Non-pigmented ciliary epithelial cell (primary cell): ENCODE measurements around the gene PVR.
"Not testable (repeated sequence)": the region's sequence is repeated elsewhere in the genome, so short reads cannot be mapped to it uniquely, and the experiment has no call there.

Experiments used
- DNase-seq: peaks from one replicate; pipeline ENCODE4 v3.0.0-alpha.2; 2010; ENCODE audit warnings: low read depth

PVR gene, protein sequence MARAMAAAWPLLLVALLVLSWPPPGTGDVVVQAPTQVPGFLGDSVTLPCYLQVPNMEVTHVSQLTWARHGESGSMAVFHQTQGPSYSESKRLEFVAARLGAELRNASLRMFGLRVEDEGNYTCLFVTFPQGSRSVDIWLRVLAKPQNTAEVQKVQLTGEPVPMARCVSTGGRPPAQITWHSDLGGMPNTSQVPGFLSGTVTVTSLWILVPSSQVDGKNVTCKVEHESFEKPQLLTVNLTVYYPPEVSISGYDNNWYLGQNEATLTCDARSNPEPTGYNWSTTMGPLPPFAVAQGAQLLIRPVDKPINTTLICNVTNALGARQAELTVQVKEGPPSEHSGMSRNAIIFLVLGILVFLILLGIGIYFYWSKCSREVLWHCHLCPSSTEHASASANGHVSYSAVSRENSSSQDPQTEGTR

DNA sequence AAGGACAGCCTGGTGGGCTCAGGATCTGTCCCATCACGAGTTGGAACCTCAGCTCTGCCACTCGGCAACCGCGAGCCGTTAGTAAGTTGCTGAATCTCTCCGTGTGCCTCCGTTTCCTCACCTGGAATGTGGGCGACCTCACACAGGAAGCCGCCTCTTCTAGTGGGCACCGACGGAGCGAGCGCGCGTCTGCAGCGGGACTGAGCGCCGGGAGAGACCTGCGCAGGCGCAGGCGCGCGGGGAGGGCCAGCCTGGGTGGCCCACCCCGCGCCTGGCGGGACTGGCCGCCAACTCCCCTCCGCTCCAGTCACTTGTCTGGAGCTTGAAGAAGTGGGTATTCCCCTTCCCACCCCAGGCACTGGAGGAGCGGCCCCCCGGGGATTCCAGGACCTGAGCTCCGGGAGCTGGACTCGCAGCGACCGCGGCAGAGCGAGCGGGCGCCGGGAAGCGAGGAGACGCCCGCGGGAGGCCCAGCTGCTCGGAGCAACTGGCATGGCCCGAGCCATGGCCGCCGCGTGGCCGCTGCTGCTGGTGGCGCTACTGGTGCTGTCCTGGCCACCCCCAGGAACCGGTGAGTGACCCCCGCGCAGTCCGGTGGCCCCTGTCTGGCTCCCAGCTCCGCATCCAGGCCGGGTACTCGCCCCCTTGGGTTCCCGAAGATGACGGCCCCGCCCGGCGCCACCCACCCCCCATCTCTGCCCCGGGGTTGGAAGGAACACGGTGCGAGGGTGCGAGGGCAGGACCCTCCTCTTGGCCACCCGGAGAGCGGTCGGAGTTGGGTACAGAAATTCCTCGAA lies at the start of gene PVR:
PVR (plus strand) TSS at position 306 of the 797 bp plus-strand sequence; CDS start at position 493, 187 bp downstream.
- DNase-seq, result no peak

GRCh38 chr19:44596428-44597130 lies 47.1 kb upstream of the PVR start:
- DNase-seq, result no peak

DNA sequence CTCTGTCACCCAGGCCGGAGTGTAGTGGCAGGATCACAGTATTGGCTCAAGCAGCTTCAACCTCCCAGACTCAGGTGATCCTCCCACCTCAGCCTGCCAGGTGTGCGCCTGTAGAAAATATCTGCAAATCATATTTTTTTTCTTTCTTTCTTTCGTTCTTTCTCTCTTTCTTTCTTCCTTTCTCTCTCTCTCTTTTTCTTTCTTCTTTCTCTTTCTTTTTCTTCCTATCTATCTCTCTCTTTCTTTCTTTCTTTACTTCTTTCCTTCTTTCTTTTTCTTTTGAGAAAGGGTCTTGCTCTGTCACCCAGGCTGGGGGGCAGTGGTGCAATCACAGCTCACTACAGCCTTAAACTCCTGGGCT lies 46.6 kb upstream of the PVR start:
- DNase-seq, result no peak

GRCh38 chr19:44598355-44598754 lies 45.4 kb upstream of the PVR start:
- DNase-seq, result no peak

DNA sequence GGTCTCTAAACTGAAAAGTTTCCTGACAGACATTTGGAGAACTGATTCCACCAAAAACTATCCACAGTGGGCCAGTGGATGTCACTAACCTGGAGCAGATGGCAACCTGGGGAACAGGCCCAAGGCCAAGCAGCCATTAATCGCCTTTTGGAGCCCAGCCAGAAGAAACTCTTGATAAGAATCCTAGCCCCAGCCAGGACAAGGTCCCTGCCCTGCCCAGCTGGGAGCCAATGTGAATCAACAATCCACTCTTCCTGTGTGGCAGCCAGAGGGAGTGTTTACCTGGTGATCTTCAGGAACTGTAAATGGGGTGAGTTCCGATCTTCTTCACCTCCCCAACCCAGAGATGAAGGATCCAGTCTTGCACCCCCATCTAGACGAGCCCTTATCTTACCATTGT lies 44.8 kb upstream of the PVR start:
- no peak for DNase-seq

- DNase-seq, result no peak
Measured at GRCh38 chr19:44600466-44600865, 43.2 kb upstream of the PVR start.

DNA sequence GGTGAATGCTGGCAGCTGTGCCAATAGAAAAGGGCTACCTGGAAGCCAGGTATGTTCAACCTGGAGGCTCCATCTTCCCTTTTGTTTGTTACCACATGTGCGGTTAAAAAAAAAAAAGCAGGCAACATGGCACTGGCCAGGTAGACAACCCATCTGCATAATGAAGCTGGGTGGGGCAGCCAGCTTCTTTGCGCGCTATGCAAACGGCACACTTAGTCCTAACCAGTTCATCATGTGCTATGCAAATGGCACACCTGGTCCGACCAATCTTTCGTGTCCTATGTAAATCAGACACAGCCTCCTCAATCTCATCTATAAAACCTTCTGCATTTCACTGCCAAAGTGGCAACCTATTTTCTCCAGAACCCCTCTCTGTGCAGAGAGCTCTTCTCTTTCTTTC lies 41.6 kb upstream of the PVR start:
- no peak for DNase-seq

GRCh38 chr19:44603201-44603945 lies 40.3 kb upstream of the PVR start:
- DNase-seq, result peak; percentile 82

DNA sequence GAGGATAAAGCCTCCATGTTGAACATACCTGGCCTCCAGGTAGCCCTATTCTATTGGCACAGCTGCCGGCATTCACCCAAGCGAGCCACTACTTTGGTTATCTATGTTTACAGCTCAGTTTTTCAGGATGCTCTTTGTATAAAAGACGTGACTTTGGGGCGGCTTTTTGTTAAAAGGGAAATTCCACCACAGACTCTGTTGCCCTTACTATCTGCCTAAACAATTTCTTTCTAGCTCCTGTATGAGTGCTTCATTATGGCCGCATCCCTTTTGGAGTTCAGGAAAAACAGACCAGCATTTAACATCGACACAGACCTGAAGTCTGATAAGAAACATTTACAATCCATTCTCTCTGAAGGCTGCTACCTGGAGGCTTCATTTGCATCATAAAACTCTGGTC lies 39.5 kb upstream of the PVR start:
- DNase-seq, result no peak

GRCh38 chr19:44605547-44605946 lies 38.2 kb upstream of the PVR start:
- DNase-seq, result no peak

DNA sequence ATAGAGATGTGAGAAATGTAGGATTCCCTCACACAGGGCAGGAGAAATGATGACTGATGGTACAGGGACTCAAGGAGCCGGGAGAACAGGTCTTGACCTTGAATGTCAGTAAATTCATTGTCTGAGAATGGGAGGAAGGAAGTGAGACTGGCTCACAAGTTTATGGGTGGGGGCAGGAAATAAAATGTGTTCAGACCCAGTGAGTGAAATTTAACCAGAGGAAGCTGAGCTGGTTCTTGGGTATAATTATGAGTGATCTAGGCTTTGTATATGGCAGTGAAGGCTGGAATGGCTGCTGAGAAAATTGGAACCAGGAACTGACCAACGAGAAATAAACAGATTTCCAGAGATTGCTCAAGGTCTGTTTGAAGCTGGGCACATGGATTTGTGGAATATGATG lies 36.7 kb upstream of the PVR start:
- DNase-seq, result no peak

DNA sequence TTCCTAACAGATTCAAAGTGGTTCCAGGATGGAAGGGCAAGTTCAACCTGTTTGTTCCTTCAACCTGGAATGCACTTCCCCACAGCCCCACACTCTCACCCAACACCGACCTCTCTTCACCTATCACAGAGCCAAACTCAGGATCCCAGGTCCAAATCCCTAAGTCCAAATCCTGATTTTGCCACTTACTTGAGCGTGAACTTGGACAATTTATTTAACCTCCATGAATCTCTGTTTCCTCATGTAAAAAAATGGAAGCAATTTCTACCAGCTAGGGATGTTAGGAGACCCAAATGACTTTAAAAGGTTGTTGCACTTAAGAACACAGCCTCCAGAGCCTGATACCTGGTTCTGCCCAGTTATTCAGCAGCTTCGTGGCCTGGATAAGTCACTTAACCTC lies 35.8 kb upstream of the PVR start:
- DNase-seq, result no peak

DNA sequence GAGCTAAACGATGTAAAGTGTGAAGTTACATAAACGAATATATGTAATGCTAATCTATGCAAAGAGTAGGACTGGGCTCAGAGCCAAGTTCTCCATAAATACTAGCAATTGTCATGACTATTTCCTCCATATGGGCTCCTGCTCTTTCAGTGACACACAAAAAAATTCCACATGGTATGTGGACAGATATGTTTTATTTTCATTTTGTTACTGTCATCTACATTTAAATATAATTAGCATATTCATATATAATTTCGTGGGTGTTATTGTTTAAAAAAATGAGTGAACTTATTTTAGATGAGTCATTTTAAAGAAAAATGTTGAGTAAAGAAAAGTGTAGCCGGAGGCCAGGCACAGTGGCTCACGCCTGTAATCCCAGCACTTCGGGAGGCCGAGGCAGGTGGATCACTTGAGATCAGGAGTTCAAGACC lies 35.3 kb upstream of the PVR start:
- DNase-seq, result no peak

DNA sequence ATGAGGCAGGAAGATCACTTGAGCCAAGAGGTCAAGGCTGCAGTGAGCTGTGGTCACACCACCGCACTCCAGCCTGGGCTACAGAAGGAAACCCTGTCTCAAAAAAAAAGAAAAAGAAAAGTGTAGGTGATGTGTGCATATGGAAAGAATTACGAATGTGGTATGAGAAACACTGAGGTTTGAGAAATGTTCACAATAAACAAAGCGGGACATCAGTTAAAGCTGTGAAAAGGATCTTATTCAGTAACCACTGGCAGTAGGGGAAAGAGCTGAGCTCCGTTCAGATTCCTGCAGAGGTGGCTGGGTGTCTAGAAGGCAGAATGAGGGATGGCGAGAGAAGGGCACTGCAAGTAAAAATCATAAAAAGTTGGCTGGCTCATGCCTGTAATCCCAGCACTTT lies 34.5 kb upstream of the PVR start:
- DNase-seq, result no peak

DNA sequence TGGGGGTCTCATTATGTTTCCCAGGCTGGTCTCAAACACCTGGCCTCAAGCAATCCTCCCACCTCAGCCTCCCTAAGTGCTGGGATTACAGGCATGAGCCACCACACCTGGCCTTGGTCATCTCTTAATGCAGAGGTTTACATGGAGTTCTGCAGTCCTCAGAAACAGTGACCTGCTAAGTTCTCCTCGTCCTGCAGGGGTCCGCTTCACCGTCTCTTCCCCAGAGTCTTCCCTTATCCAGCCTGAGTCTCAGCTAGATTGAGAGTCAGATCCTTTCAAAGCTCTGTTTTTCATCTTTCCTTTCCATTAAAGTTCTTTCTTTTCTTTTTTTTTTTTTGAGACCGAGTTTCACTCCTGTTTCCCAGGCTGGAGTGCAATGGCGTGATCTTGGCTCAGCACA lies 33.2 kb upstream of the PVR start:
- DNase-seq, result not testable (repeated sequence)

DNA sequence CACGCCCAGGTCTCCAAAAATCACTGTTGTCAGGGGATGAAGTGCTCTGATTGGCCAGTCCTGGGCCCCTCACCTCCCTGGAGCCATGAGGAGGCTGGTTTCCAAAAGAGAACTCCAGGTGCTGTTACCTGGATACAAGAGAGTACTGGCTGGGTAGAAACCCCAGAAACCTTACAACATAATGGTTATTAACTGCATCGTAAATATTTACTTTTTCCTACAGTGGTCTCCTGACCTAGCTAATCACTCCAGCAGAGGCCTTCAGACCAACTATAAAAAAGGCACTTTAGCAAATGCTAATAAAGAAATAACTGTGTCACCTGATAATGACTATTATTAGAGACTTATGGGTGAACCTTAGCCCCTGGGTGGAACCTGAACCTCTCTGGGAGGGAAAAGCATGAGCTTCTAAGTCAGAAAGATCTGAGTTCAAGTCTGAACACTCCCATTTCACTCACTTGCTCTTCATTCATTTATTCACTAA lies 31.9 kb upstream of the PVR start:
- DNase-seq, result no peak

DNA sequence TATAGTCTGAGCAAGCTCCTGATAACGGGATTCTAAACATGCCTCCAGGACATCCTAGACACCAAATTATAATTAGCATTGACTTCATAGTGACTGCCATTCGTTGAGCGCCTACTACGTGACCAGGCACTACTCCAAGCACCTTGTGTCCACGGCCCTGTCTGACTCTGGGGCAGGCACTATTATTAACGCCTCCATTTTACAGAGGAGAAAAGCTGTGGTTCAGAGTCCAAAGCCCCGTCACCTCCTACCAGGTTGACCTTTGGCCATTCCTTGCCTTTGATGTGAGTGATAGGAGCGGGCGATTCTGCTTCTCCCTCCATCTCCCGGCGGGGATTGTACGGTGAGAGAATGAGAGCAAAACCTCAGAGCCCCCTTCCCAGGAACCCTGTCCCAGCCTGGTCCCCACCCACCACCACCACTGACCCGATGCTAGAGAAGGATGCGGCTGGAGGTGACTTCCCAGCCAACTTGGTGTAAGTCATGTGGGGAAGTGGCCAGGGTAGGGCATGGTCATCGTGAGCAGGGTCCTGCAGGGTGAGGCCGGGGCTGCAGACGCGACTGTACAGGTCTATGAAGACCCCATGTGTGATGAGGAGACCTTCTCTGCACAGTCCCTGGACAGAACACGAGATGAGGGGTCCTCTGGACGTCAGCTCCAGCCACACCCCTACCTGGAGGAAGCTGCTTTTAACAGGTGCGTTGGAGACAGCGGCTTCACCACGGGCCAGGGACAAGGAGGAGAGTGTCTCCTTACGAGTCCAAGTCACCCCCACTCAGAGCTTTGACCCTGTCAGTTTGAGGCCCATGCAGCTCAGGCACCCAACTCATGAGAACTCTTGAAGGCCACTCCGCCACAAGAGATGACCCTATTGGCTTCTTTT lies 30.2 kb upstream of the PVR start, which contains the start of gene IGSF23:
IGSF23 (plus strand) TSS at position 269 of the 884 bp plus-strand sequence; CDS start at position 352, 83 bp downstream.
- no peak for DNase-seq

GRCh38 chr19:44614313-44614712 lies 29.4 kb upstream of the PVR start:
- no peak for DNase-seq

DNA sequence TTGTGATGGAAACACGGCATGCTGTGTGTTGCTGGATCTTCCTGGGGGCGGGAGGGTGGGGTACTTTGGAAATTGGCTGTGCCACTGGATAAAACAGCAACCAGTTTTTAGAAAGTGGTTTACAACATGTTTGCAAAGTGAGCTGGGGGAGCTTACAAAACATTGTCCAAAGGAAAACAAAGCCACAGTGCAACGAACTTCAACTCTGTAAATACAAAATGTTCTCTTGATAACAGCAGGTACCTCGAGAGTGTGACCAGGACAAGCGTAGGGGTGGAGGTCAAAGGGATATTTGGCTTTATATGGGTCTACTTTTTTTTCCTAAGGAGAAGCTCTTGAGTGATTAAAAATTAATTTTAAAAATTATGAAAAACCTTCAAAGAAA lies 27.9 kb upstream of the PVR start:
- DNase-seq, result no peak

GRCh38 chr19:44617110-44617880 lies 26.4 kb upstream of the PVR start:
- DNase-seq, result no peak
